IMR-90 (cell line): ENCODE results near the gene IFRD2. TPM values are rescaled to one million over a fixed set of nuclear protein-coding genes. Genes with fewer than 3 reads are reported as not detected.
A peak's percentile ranks its signal among the peaks of the same experiment; 100 is the strongest.

Experiments used
- ATAC-seq: fragments of 200-7000 bp; cut with Tn5 transposase; 2 replicates; pipeline ENCODE4 v1.9.1; 2020; ENCODE audit warnings: low read depth, mild to moderate bottlenecking, moderate library complexity
- BruUV-seq: library from RNA; stranded (reverse); fragments of 400-500 nt; replicated peaks from 2 replicates; lab custom pipeline; 2021; lab: Mats Ljungman, UMichigan
- CTCF ChIA-PET: fragments of 300-600 bp; formaldehyde crosslinking; extraction: SDS; loops from one replicate; lab custom pipeline; 2021; ENCODE audit warnings: antibody characterized with exemption; lab: Yijun Ruan, JAX
- POLR2A ChIA-PET: fragments of 300-600 bp; sonication (Branson Sonifier 250); formaldehyde crosslinking; loops from one replicate; lab custom pipeline; 2022; ENCODE audit warnings: antibody characterized with exemption; ENCODE audit not compliant: unreplicated experiment; lab: Charles Lee
- DNase-seq: peaks from one replicate; pipeline ENCODE4 v3.0.0; 2013
- H2AFZ ChIP-seq: replicated peaks from 2 replicates; pipeline ENCODE3; 2013; ENCODE audit warnings: low read length, mild to moderate bottlenecking; ENCODE audit not compliant: poor library complexity
- H2AK5ac ChIP-seq: 2 replicates; pipeline ENCODE4 v1.6.1; 2013; ENCODE audit warnings: low read depth, low read length, inconsistent platforms
- H2AK9ac ChIP-seq: replicated peaks from 2 replicates; pipeline ENCODE3; 2013; ENCODE audit warnings: mild to moderate bottlenecking, low read depth, low read length, moderate library complexity; ENCODE audit not compliant: poor library complexity
- H2BK120ac ChIP-seq: 2 replicates; pipeline ENCODE4 v1.6.1; 2013; ENCODE audit warnings: low read depth, low read length, inconsistent platforms
- H2BK15ac ChIP-seq: 3 replicates; pipeline ENCODE4 v1.6.1; 2013; ENCODE audit warnings: low read depth, low read length, inconsistent platforms
- H2BK20ac ChIP-seq: 2 replicates; pipeline ENCODE4 v1.6.1; 2013; ENCODE audit warnings: low read depth, mild to moderate bottlenecking, inconsistent platforms, low read length, moderate library complexity
- H2BK5ac ChIP-seq: 2 replicates; pipeline ENCODE4 v1.6.1; 2013; ENCODE audit warnings: mild to moderate bottlenecking, low read depth, low read length, inconsistent platforms; ENCODE audit not compliant: poor library complexity, severe bottlenecking
- H3K14ac ChIP-seq: replicated peaks from 2 replicates; pipeline ENCODE4 v1.6.1; 2013; ENCODE audit warnings: low read depth, low read length, inconsistent platforms
- H3K18ac ChIP-seq: 2 replicates; pipeline ENCODE4 v1.6.1; 2013; ENCODE audit warnings: low read depth, low read length, control low read depth
- H3K23ac ChIP-seq: 2 replicates; pipeline ENCODE4 v1.6.1; 2013; ENCODE audit warnings: low read depth, low read length, inconsistent platforms
- H3K27ac ChIP-seq: 2 replicates; pipeline ENCODE4 v1.5.1; 2013; ENCODE audit warnings: mild to moderate bottlenecking, control low read depth, low read length; ENCODE audit not compliant: insufficient read depth
- H3K27me3 ChIP-seq: 2 replicates; pipeline ENCODE4 v1.6.1; 2013; ENCODE audit warnings: low read length; ENCODE audit not compliant: control insufficient read depth, insufficient read depth
- H3K36me3 ChIP-seq: 2 replicates; pipeline ENCODE4 v1.6.1; 2013; ENCODE audit warnings: low read length, mixed read lengths; ENCODE audit not compliant: control insufficient read depth, insufficient read depth
- H3K4ac ChIP-seq: 2 replicates; pipeline ENCODE4 v1.6.1; 2013; ENCODE audit warnings: low read depth, low read length, inconsistent platforms
- H3K4me1 ChIP-seq: 2 replicates; pipeline ENCODE4 v1.6.1; 2013; ENCODE audit warnings: low read length, mixed read lengths; ENCODE audit not compliant: control insufficient read depth, insufficient read depth
- H3K4me2 ChIP-seq: 2 replicates; pipeline ENCODE4 v1.6.1; 2013; ENCODE audit warnings: low read depth, mild to moderate bottlenecking, control low read depth, low read length, moderate library complexity
- H3K4me3 ChIP-seq: 2 replicates; pipeline ENCODE4 v1.5.1; 2013; ENCODE audit warnings: low read depth, mild to moderate bottlenecking, control low read depth, low read length, moderate library complexity; ENCODE audit not compliant: insufficient read depth
- H3K56ac ChIP-seq: 2 replicates; pipeline ENCODE4 v1.6.1; 2013; ENCODE audit warnings: low read length, inconsistent platforms; ENCODE audit not compliant: insufficient read depth; ENCODE audit errors: extremely low read depth
- H3K79me1 ChIP-seq, 2 experiments: 2 replicates each; pipeline ENCODE4 v1.6.1; 2013; ENCODE audit warnings: low read length in 2 of 2, inconsistent platforms in 1 of 2, low read depth in 1 of 2
- H3K9ac ChIP-seq: 2 replicates; pipeline ENCODE4 v1.6.1; 2013; ENCODE audit warnings: low read depth, low read length, control low read depth
- H3K9me1 ChIP-seq: 2 replicates; pipeline ENCODE4 v1.6.1; 2013; ENCODE audit warnings: low read length, inconsistent platforms; ENCODE audit not compliant: insufficient read depth
- H3K9me3 ChIP-seq: 2 replicates; pipeline ENCODE4 v1.6.1; 2013; ENCODE audit warnings: low read length; ENCODE audit not compliant: control insufficient read depth, insufficient read depth
- H4K20me1 ChIP-seq: 2 replicates; pipeline ENCODE4 v1.6.1; 2013; ENCODE audit warnings: low read length, inconsistent platforms; ENCODE audit not compliant: insufficient read depth
- H4K5ac ChIP-seq: 2 replicates; pipeline ENCODE4 v1.6.1; 2013; ENCODE audit warnings: mild to moderate bottlenecking, low read depth, low read length, control low read depth
- H4K8ac ChIP-seq, 2 experiments: 2 replicates each; pipeline ENCODE4 v1.6.1; 2013; ENCODE audit warnings: low read depth in 2 of 2, low read length in 2 of 2, control low read depth in 1 of 2, inconsistent platforms in 1 of 2
- H4K91ac ChIP-seq: 2 replicates; pipeline ENCODE4 v1.6.1; 2013; ENCODE audit warnings: low read depth, low read length, inconsistent platforms; ENCODE audit not compliant: insufficient read depth
- BHLHE40 ChIP-seq: fragments of 150-350 bp; IDR thresholded peaks from 2 replicates; pipeline ENCODE4 v1.6.1; 2016; ENCODE audit warnings: mild to moderate bottlenecking, low read depth, low read length
- CEBPB ChIP-seq: IDR thresholded peaks from 2 replicates; pipeline ENCODE4 v1.6.1; 2012; ENCODE audit warnings: low read depth, low read length, improper control_type of control experiment
- CHD1 ChIP-seq: IDR thresholded peaks from 2 replicates; pipeline ENCODE4 v1.6.1; 2012; ENCODE audit warnings: low read depth, low read length, improper control_type of control experiment
- CTCF ChIP-seq: conservative IDR thresholded peaks from 2 replicates; pipeline ENCODE4 v1.5.1; 2012; ENCODE audit warnings: mild to moderate bottlenecking, low read depth, low read length, improper control_type of control experiment
- ELK1 ChIP-seq: fragments of 150-350 bp; IDR thresholded peaks from 2 replicates; pipeline ENCODE4 v1.6.1; 2016; ENCODE audit warnings: low read depth, mild to moderate bottlenecking, low read length, moderate library complexity, borderline replicate concordance
- FOS ChIP-seq: fragments of 150-350 bp; IDR thresholded peaks from 2 replicates; pipeline ENCODE4 v1.6.1; 2016; ENCODE audit warnings: low read depth, low read length
- MAFK ChIP-seq: IDR thresholded peaks from 2 replicates; pipeline ENCODE4 v1.6.1; 2012; ENCODE audit warnings: low read depth, low read length, improper control_type of control experiment
- MAZ ChIP-seq: IDR thresholded peaks from 2 replicates; pipeline ENCODE4 v1.6.1; 2012; ENCODE audit warnings: low read depth, mild to moderate bottlenecking, low read length, improper control_type of control experiment, moderate library complexity, borderline replicate concordance
- MXI1 ChIP-seq: IDR thresholded peaks from 2 replicates; pipeline ENCODE4 v1.6.1; 2012; ENCODE audit warnings: low read depth, mild to moderate bottlenecking, low read length, moderate library complexity, borderline replicate concordance
- NFE2L2 ChIP-seq: fragments of 150-350 bp; IDR thresholded peaks from 2 replicates; pipeline ENCODE4 v1.6.1; 2016; ENCODE audit warnings: low read depth, mild to moderate bottlenecking, low read length
- POLR2A ChIP-seq: IDR thresholded peaks from 2 replicates; pipeline ENCODE4 v1.6.1; 2012; ENCODE audit warnings: mild to moderate bottlenecking, low read depth, low read length
- RAD21 ChIP-seq: IDR thresholded peaks from 2 replicates; pipeline ENCODE4 v1.6.1; 2012; ENCODE audit warnings: low read length, improper control_type of control experiment
- RCOR1 ChIP-seq: IDR thresholded peaks from 2 replicates; pipeline ENCODE4 v1.6.1; 2012; ENCODE audit warnings: mild to moderate bottlenecking, low read length, improper control_type of control experiment; ENCODE audit not compliant: insufficient replicate concordance
- RFX5 ChIP-seq: IDR thresholded peaks from 2 replicates; pipeline ENCODE4 v1.8.0; 2012; ENCODE audit warnings: low read depth, mild to moderate bottlenecking, low read length, moderate library complexity
- SMC3 ChIP-seq: fragments of 150-350 bp; IDR thresholded peaks from 2 replicates; pipeline ENCODE4 v1.6.1; 2016; ENCODE audit warnings: low read depth, mild to moderate bottlenecking, antibody characterized with exemption, low read length, moderate library complexity
- USF2 ChIP-seq: fragments of 150-350 bp; IDR thresholded peaks from 2 replicates; pipeline ENCODE4 v1.6.1; 2017; ENCODE audit warnings: mild to moderate bottlenecking, antibody characterized with exemption, low read length, low read depth
- WGBS, 2 experiments: methylation state at CpG; one replicate each; pipeline versions ENCODE4 v1.1.5 to v1.1.7; 2013; ENCODE audit warnings: missing lambda C conversion rate in 2 of 2; ENCODE audit not compliant: insufficient read length in 1 of 2; ENCODE audit errors: extremely low coverage in 2 of 2; 5-methylcytosine and 5-hydroxymethylcytosine counted together
- dilution Hi-C: fragments of 300-500 bp; cut with HindIII; formaldehyde crosslinking; loops from one replicate; pipeline ENCODE4 v1.14.3; 2018; ENCODE audit warnings: low sequenced_read_pairs; ENCODE audit not compliant: unreplicated experiment
- in situ Hi-C: fragments of 300-500 bp; cut with MboI; formaldehyde crosslinking; loops from 3 replicates; pipeline ENCODE4 v1.14.3; 2019; ENCODE audit warnings: low sequenced_read_pairs, inconsistent platforms, mixed read lengths
- intact Hi-C: fragments of 100-400 bp; cut with micrococcal nuclease; formaldehyde crosslinking; loops from 2 replicates; pipeline ENCODE4 v1.10.0; 2022
- polyA plus RNA-seq, 3 experiments: library from polyadenylated mRNA; depleted of rRNA; stranded (reverse); fragments of >200 nt; gene quantifications; 2 replicates each; pipeline ENCODE4 v1.2.3, GENCODE V29; 2012; ENCODE audit warnings: low replicate concordance in 1 of 3
- total RNA-seq: library from RNA; depleted of rRNA; stranded (reverse); fragments of >200 nt; gene quantifications from 2 replicates; pipeline ENCODE4 v1.2.3, GENCODE V29; 2012

IFRD2 gene
- total and polyA plus RNA-seq, 2 of the 4 experiments (the other 2 are of a cell fraction) = 52.7 to 79.1 TPM

DNA sequence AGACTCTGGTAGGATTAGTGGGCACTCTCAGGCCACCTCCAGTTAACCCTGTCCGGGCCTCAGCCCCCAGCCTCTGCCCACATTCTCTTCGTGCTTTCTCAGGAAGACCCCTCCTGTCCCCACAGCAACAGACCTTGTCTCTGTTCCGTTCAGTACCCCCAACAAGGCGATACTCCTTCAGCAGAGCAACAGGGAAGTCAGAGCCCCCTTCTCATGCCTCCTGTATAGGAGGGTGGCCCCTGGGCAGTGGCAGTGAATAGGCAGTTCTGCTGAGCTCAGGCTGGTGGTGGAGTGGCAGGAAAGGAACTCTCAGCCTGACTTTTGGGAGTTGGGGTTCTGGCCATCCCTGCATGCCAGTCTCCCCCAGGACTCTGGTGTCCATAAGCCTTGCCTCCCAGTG is 22.8 kb downstream of the IFRD2 start:
- intact Hi-C loops = no loop called here

More for the DNA sequence above, 22.8 kb downstream of the IFRD2 start:
- no TSS peak for BruUV-seq
- ChIA-PET CTCF (interaction anchor here (1.0 to 2.2 kb wide), 3 partner anchors 9 to 43 kb away, joined by 4 to 7 read pairs (median 4); no protein-coding TSS in a partner anchor), POLR2A (no interaction called here)
- ATAC-seq (no peak), DNase-seq (no peak)
- no peaks in the 10 kb centered on the region for H3K9me3 ChIP-seq
- H3K9me1 ChIP-seq = peaks cover 39% of the 10 kb centered on the region
- WGBS, 2 experiments = 50% methylated on average over 2 of the region's 4 CpGs; no CpG with 5 or more reads in 1 of the 2 experiments
- H3K4me1 ChIP-seq = peaks cover 58% of the 10 kb centered on the region
- no peaks in the 10 kb centered on the region for H4K20me1 ChIP-seq
- H3K23ac ChIP-seq = peak overlapping the region; percentile 85
- peak overlapping the region; percentile 95 for H2AK9ac ChIP-seq
- TF ChIP-seq CEBPB = no peak
- no peak for TF ChIP-seq MAFK
- TF ChIP-seq RFX5 = no peak
- no peak for TF ChIP-seq NFE2L2
- no peak for TF ChIP-seq RCOR1
- TF ChIP-seq RAD21 = no peak
- no peak for TF ChIP-seq BHLHE40
- no peak for TF ChIP-seq CTCF
- TF ChIP-seq SMC3 = no peak
- no peak for TF ChIP-seq ELK1
- no peak for TF ChIP-seq POLR2A
- no peak for TF ChIP-seq USF2
- TF ChIP-seq MXI1 = no peak
- TF ChIP-seq MAZ = no peak
- no peak for TF ChIP-seq FOS
- TF ChIP-seq CHD1 = no peak
- peak overlapping the region; percentile 83 for H2BK5ac ChIP-seq
- peak overlapping the region; percentile 91 for H4K91ac ChIP-seq
- peak overlapping the region; percentile 79 for H4K5ac ChIP-seq
- peak overlapping the region; percentile 92 for H3K14ac ChIP-seq
- peak overlapping the region; percentile 95 for H2BK120ac ChIP-seq
- peak overlapping the region; percentile 56 to 94; a peak in 3 of 4 replicates for H4K8ac ChIP-seq
- H3K36me3 ChIP-seq = peaks cover 4% of the 10 kb centered on the region; the same call in 1 of the 2 replicates
- H3K4ac ChIP-seq = peak overlapping the region; percentile 98
- no peaks in the 10 kb centered on the region for H3K27me3 ChIP-seq
- H3K27ac ChIP-seq = peak overlapping the region; percentile 80
- no peak overlapping the region for H3K56ac ChIP-seq
- peak overlapping the region; percentile 77 for H3K9ac ChIP-seq
- in situ Hi-C loops = no loop called here
- H2BK15ac ChIP-seq = peak overlapping the region; percentile 67; the same call in 2 of the 3 replicates
- H2BK20ac ChIP-seq = peak overlapping the region; percentile 88
- H2AK5ac ChIP-seq = peak overlapping the region; percentile 98
- H3K18ac ChIP-seq = peak overlapping the region; percentile 68
- H3K4me3 ChIP-seq = peak overlapping the region; percentile 23
- H3K79me1 ChIP-seq = peaks cover 3 to 45% of the 10 kb centered on the region in 2 experiments; a peak in 3 of 4 replicates
- H2AFZ ChIP-seq = peak overlapping the region; percentile 71
- H3K4me2 ChIP-seq = peak overlapping the region; percentile 71
- dilution Hi-C loops = no loop called here
